GM21526 (cell line): ENCODE data around the gene ACVR1.

ENCODE experiments used
- ATAC-seq: cut with Tn5 transposase; IDR thresholded peaks from one replicate; pipeline ENCODE4 v1.9.1; 2021; ENCODE audit warnings: moderate library complexity; ENCODE audit not compliant: unreplicated experiment, low FRiP score

The ACVR1 gene

GRCh38 chr2:157803476-157803875, 72.7 kb downstream of the ACVR1 start:
- ATAC-seq = no peak

GRCh38 chr2:157800838-157801495, 75.2 kb downstream of the ACVR1 start:
- ATAC-seq = no peak

GRCh38 chr2:157793053-157793612, 83.0 kb downstream of the ACVR1 start:
- no peak for ATAC-seq

GRCh38 chr2:157792335-157793052, 83.6 kb downstream of the ACVR1 start:
- ATAC-seq = no peak

GRCh38 chr2:157790780-157791179, 85.3 kb downstream of the ACVR1 start:
- ATAC-seq = no peak

GRCh38 chr2:157789933-157790511, 86.1 kb downstream of the ACVR1 start:
- no peak for ATAC-seq

- no peak for ATAC-seq
These were observed 86.9 kb downstream of the ACVR1 start for GRCh38 chr2:157789256-157789655.

GRCh38 chr2:157788201-157788600, 87.9 kb downstream of the ACVR1 start:
- ATAC-seq = no peak

GRCh38 chr2:157787364-157787938, 88.7 kb downstream of the ACVR1 start:
- ATAC-seq = no peak

GRCh38 chr2:157786663-157787363, 89.3 kb downstream of the ACVR1 start:
- ATAC-seq = no peak

GRCh38 chr2:157785866-157786662, 90.1 kb downstream of the ACVR1 start:
- ATAC-seq = no peak

- no peak for ATAC-seq
These were observed 90.9 kb downstream of the ACVR1 start for GRCh38 chr2:157785200-157785599.

GRCh38 chr2:157784823-157785175, 91.3 kb downstream of the ACVR1 start:
- no peak for ATAC-seq

GRCh38 chr2:157784169-157784822, 91.8 kb downstream of the ACVR1 start:
- ATAC-seq = no peak

GRCh38 chr2:157783245-157783644, 92.9 kb downstream of the ACVR1 start:
- ATAC-seq = no peak

GRCh38 chr2:157782057-157782845, 93.9 kb downstream of the ACVR1 start:
- no peak for ATAC-seq

GRCh38 chr2:157780211-157780610, 95.9 kb downstream of the ACVR1 start:
- ATAC-seq = no peak

- no peak for ATAC-seq
These were observed 96.3 kb downstream of the ACVR1 start for GRCh38 chr2:157779794-157780193.

- ATAC-seq = no peak
These were observed 98.7 kb downstream of the ACVR1 start for GRCh38 chr2:157777427-157777826.
